GM19043 (cell line): Measurements from ENCODE around the gene KIF1B.
A peak's percentile ranks its signal among the peaks of the same experiment; 100 is the strongest.
"Not testable (repeated sequence)": the region's sequence is repeated elsewhere in the genome, so short reads cannot be mapped to it uniquely, and the experiment has no call there.

Experiments
- ATAC-seq: cut with Tn5 transposase; IDR thresholded peaks from one replicate; pipeline ENCODE4 v1.9.1; 2021; ENCODE audit warnings: low read depth; ENCODE audit not compliant: unreplicated experiment

KIF1B gene

GRCh38 chr1:10415211-10415930 is 205.0 kb downstream of the KIF1B start:
- no peak for ATAC-seq

GRCh38 chr1:10415967-10416366 is 205.6 kb downstream of the KIF1B start:
- ATAC-seq, result not testable (repeated sequence)

- not testable (repeated sequence) for ATAC-seq
Observed at GRCh38 chr1:10418741-10419140, 208.4 kb downstream of the KIF1B start.

- no peak for ATAC-seq
Observed at GRCh38 chr1:10419351-10419750, 209.0 kb downstream of the KIF1B start.

GRCh38 chr1:10421637-10422036 is 211.3 kb downstream of the KIF1B start:
- no peak for ATAC-seq

GRCh38 chr1:10424034-10424433 is 213.7 kb downstream of the KIF1B start:
- ATAC-seq, result no peak

- no peak for ATAC-seq
Observed at GRCh38 chr1:10424651-10425050, 214.3 kb downstream of the KIF1B start.

GRCh38 chr1:10425826-10426534 is 215.6 kb downstream of the KIF1B start:
- ATAC-seq, result not testable (repeated sequence)

- ATAC-seq, result not testable (repeated sequence)
Observed at GRCh38 chr1:10426535-10426848, 216.1 kb downstream of the KIF1B start.

GRCh38 chr1:10428984-10429383 is 218.6 kb downstream of the KIF1B start:
- ATAC-seq, result no peak

- no peak for ATAC-seq
Observed at GRCh38 chr1:10429868-10430215, 219.5 kb downstream of the KIF1B start.

- peak; percentile 69 for ATAC-seq
Observed at GRCh38 chr1:10430216-10431069, 220.1 kb downstream of the KIF1B start, which contains the start of gene CENPS. CENPS (plus strand) TSS chr1:10430433; CDS start chr1:10430518, 85 bp downstream.
